ENCODE data around the gene DNAI2. TPM values are rescaled to one million over a fixed set of nuclear protein-coding genes. Genes with fewer than 3 reads are reported as not detected.

The DNAI2 gene
- total RNA-seq, 6 experiments from 2014 or later: not detected

- WGBS (ENCODE audit: insufficient coverage, low coverage, low lambda C conversion rate, missing lambda C conversion rate): no CpG with 5 or more reads among the region's 10 CpGs
- Histone ChIP-seq H3K9me3 (no peaks in the 10 kb centered on the region), H3K36me3 (no peaks in the 10 kb centered on the region), H3K4me3 (no peak overlapping the region), H3K27ac (no peak overlapping the region), H3K4me1 (no peaks in the 10 kb centered on the region), H3K27me3 (no peaks in the 10 kb centered on the region)
- DNase-seq (peak in 1 of 3 donors; percentile 44), ATAC-seq (peak; percentile 19 to 50 (median 22))
- TF ChIP-seq, protein P1, sequence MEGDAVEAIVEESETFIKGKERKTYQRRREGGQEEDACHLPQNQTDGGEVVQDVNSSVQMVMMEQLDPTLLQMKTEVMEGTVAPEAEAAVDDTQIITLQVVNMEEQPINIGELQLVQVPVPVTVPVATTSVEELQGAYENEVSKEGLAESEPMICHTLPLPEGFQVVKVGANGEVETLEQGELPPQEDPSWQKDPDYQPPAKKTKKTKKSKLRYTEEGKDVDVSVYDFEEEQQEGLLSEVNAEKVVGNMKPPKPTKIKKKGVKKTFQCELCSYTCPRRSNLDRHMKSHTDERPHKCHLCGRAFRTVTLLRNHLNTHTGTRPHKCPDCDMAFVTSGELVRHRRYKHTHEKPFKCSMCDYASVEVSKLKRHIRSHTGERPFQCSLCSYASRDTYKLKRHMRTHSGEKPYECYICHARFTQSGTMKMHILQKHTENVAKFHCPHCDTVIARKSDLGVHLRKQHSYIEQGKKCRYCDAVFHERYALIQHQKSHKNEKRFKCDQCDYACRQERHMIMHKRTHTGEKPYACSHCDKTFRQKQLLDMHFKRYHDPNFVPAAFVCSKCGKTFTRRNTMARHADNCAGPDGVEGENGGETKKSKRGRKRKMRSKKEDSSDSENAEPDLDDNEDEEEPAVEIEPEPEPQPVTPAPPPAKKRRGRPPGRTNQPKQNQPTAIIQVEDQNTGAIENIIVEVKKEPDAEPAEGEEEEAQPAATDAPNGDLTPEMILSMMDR (IDR thresholded peaks at IDR 0.05): no peak
- no peak for TF ChIP-seq POLR2A (IDR thresholded peaks at IDR 0.05)
- intact Hi-C loops (cut with DNase I): no loop called here
These were observed 34.9 kb upstream of the DNAI2 start for GRCh38 chr17:74239172-74239571.

- Histone ChIP-seq H3K27ac (no peak overlapping the region), H3K9me3 (no peaks in the 10 kb centered on the region), H3K4me3 (no peak overlapping the region), H3K27me3 (no peaks in the 10 kb centered on the region), H3K36me3 (no peaks in the 10 kb centered on the region), H3K4me1 (no peaks in the 10 kb centered on the region)
- intact Hi-C loops (cut with DNase I): no loop called here
- DNase-seq: peak in 1 of 3 donors; percentile 30
- TF ChIP-seq POLR2A (IDR thresholded peaks at IDR 0.05): no peak
- TF ChIP-seq, protein P1 (IDR thresholded peaks at IDR 0.05): no peak
- 54% methylated on average over 10 of the region's 11 CpGs for WGBS (ENCODE audit: insufficient coverage, low coverage, low lambda C conversion rate, missing lambda C conversion rate)
- no peak for ATAC-seq
These were observed 33.3 kb upstream of the DNAI2 start for GRCh38 chr17:74240618-74241205.

DNA sequence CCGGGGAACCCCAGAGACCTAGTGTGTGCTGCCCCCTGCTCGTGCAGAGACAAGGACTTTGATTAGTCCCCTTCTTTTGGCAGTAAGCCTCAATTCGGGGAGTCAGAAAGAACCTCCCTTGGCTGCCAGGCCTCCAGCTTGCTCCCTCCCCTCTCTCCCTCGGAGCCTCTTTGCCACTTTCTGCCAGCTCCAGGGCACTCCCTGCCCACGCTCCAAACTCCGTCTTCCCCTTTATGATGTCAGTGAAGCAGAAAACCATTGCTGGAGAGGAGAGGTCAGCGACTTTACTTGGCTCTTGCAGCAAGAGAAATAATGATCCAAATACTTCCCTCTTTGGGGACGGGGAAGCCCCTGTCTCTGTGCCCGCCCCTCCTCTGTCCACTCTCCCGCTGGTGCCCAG lies 32.6 kb upstream of the DNAI2 start:
- Histone ChIP-seq H3K9me3 (no peaks in the 10 kb centered on the region), H3K27ac (no peak overlapping the region), H3K27me3 (no peaks in the 10 kb centered on the region), H3K4me3 (no peak overlapping the region), H3K4me1 (no peaks in the 10 kb centered on the region), H3K36me3 (no peaks in the 10 kb centered on the region)
- TF ChIP-seq POLR2A (IDR thresholded peaks at IDR 0.05): peak; percentile 15
- TF ChIP-seq, protein P1 (IDR thresholded peaks at IDR 0.05): no peak
- ATAC-seq (peak; percentile 7 to 60 (median 42)), DNase-seq (peak in 1 of 3 donors; percentile 34)
- intact Hi-C loops (cut with DNase I): no loop called here
- 57% methylated on average over 7 of the region's 10 CpGs for WGBS (ENCODE audit: insufficient coverage, low coverage, low lambda C conversion rate, missing lambda C conversion rate)

DNA sequence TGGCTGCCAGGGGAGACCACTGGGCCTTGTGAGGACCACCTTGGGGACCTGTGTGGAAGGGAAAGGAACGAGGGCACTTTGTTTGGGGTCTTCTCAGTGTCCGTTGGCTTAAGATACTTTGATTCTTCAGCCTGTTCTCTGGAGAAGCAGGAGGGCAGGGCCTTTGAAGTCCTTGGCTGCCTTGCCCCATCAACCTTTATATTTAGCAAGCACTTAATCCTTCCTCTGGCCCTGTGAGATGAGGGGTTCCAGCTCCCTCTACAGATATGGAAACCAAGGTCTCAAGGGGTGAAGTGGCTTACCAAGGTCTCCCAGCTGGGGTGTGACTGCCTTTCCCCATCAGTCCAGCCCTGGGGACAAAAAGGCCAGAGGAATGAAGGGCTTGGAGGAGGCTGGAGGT lies 32.2 kb upstream of the DNAI2 start:
- DNase-seq (no peak), ATAC-seq (no peak)
- WGBS (ENCODE audit: insufficient coverage, low coverage, low lambda C conversion rate, missing lambda C conversion rate): 76% methylated on average over 2 of the region's 2 CpGs
- TF ChIP-seq POLR2A (IDR thresholded peaks at IDR 0.05): no peak
- TF ChIP-seq, protein P1 (IDR thresholded peaks at IDR 0.05): no peak
- Histone ChIP-seq H3K4me1 (no peaks in the 10 kb centered on the region), H3K4me3 (no peak overlapping the region), H3K9me3 (no peaks in the 10 kb centered on the region), H3K27ac (no peak overlapping the region), H3K36me3 (no peaks in the 10 kb centered on the region), H3K27me3 (no peaks in the 10 kb centered on the region)
- intact Hi-C loops (cut with DNase I): no loop called here
